ENCODE measurements around the gene GPX7. TPM values are rescaled to one million over a fixed set of nuclear protein-coding genes. Genes with fewer than 3 reads are reported as not detected.

Gene GPX7
- total RNA-seq, 1 experiment from 2014 or later, result 21.7 TPM

- POLR2A ChIA-PET, result no interaction called here
- no peak for DNase-seq
- Histone ChIP-seq H3K36me3 (ENCODE audit: control insufficient read depth, insufficient read depth, low read length) (no peaks in the 10 kb centered on the region), H3K4me1 (peaks cover 9% of the 10 kb centered on the region; the same call in 1 of the 2 replicates), H3K9me3 (no peaks in the 10 kb centered on the region), H3K27me3 (replicated peaks; ENCODE audit: control insufficient read depth, insufficient read depth, low read length) (no peaks in the 10 kb centered on the region), H3K4me3 (ENCODE audit: low read depth, low read length) (no peak overlapping the region)
- TF ChIP-seq CTCF (IDR thresholded peaks at IDR 0.05; ENCODE audit: insufficient read depth in 1 of 2, low read depth in 1 of 2, low read length in 1 of 2, severe bottlenecking in 1 of 2, unreplicated experiment in 1 of 2), result no peak
- Mint-ChIP-seq H3K4me1 (ENCODE audit: low read depth, unreplicated experiment) (no peaks in the 10 kb centered on the region), H3K27ac (ENCODE audit: unreplicated experiment) (no peak overlapping the region), H3K9me3 (ENCODE audit: unreplicated experiment) (no peaks in the 10 kb centered on the region), H3K4me3 (ENCODE audit: unreplicated experiment) (no peak overlapping the region), H3K36me3 (ENCODE audit: insufficient read depth, unreplicated experiment) (no peaks in the 10 kb centered on the region), H3K27me3 (ENCODE audit: insufficient read depth, unreplicated experiment) (no peaks in the 10 kb centered on the region)
- intact Hi-C loops (cut with micrococcal nuclease; ENCODE audit: unreplicated experiment), result no loop called here
- CTCF ChIA-PET, result no interaction called here
- BruUV-seq (replicated peaks), result no TSS peak
Observed at GRCh38 chr1:52653207-52653849, 51.2 kb downstream of the GPX7 start.

GRCh38 chr1:52654063-52654462 is 51.9 kb downstream of the GPX7 start:
- ChIA-PET POLR2A (no interaction called here), CTCF (no interaction called here)
- no peaks in the 10 kb centered on the region for H3K36me3 Mint-ChIP-seq (ENCODE audit: insufficient read depth, unreplicated experiment)
- H3K36me3 ChIP-seq (ENCODE audit: control insufficient read depth, insufficient read depth, low read length), result no peaks in the 10 kb centered on the region
- H3K4me1 ChIP-seq, result peaks cover 9% of the 10 kb centered on the region; the same call in 1 of the 2 replicates
- no peaks in the 10 kb centered on the region for H3K9me3 ChIP-seq
- no peak for TF ChIP-seq CTCF (IDR thresholded peaks at IDR 0.05; ENCODE audit: insufficient read depth in 1 of 2, low read depth in 1 of 2, low read length in 1 of 2, severe bottlenecking in 1 of 2, unreplicated experiment in 1 of 2)
- H3K4me1 Mint-ChIP-seq (ENCODE audit: low read depth, unreplicated experiment), result no peaks in the 10 kb centered on the region
- H3K27ac Mint-ChIP-seq (ENCODE audit: unreplicated experiment), result no peak overlapping the region
- no peak for DNase-seq
- no peaks in the 10 kb centered on the region for H3K27me3 Mint-ChIP-seq (ENCODE audit: insufficient read depth, unreplicated experiment)
- no peak overlapping the region for H3K4me3 ChIP-seq (ENCODE audit: low read depth, low read length)
- no peak overlapping the region for H3K4me3 Mint-ChIP-seq (ENCODE audit: unreplicated experiment)
- no peaks in the 10 kb centered on the region for H3K27me3 ChIP-seq (replicated peaks; ENCODE audit: control insufficient read depth, insufficient read depth, low read length)
- no TSS peak for BruUV-seq (replicated peaks)
- intact Hi-C loops (cut with micrococcal nuclease; ENCODE audit: unreplicated experiment), result no loop called here
- no peaks in the 10 kb centered on the region for H3K9me3 Mint-ChIP-seq (ENCODE audit: unreplicated experiment)

- H3K4me1 ChIP-seq, result peaks cover 4% of the 10 kb centered on the region; the same call in 1 of the 2 replicates
- no peak for DNase-seq
- ChIA-PET CTCF (no interaction called here), POLR2A (no interaction called here)
- no TSS peak for BruUV-seq (replicated peaks)
- TF ChIP-seq CTCF (IDR thresholded peaks at IDR 0.05; ENCODE audit: insufficient read depth in 1 of 2, low read depth in 1 of 2, low read length in 1 of 2, severe bottlenecking in 1 of 2, unreplicated experiment in 1 of 2), result no peak
- no peak overlapping the region for H3K27ac Mint-ChIP-seq (ENCODE audit: unreplicated experiment)
- H3K9me3 Mint-ChIP-seq (ENCODE audit: unreplicated experiment), result no peaks in the 10 kb centered on the region
- H3K4me3 Mint-ChIP-seq (ENCODE audit: unreplicated experiment), result no peak overlapping the region
- no peaks in the 10 kb centered on the region for H3K36me3 Mint-ChIP-seq (ENCODE audit: insufficient read depth, unreplicated experiment)
- intact Hi-C loops (cut with micrococcal nuclease; ENCODE audit: unreplicated experiment), result no loop called here
- no peaks in the 10 kb centered on the region for H3K36me3 ChIP-seq (ENCODE audit: control insufficient read depth, insufficient read depth, low read length)
- H3K4me1 Mint-ChIP-seq (ENCODE audit: low read depth, unreplicated experiment), result no peaks in the 10 kb centered on the region
- no peaks in the 10 kb centered on the region for H3K9me3 ChIP-seq
- H3K27me3 ChIP-seq (replicated peaks; ENCODE audit: control insufficient read depth, insufficient read depth, low read length), result no peaks in the 10 kb centered on the region
- H3K27me3 Mint-ChIP-seq (ENCODE audit: insufficient read depth, unreplicated experiment), result no peaks in the 10 kb centered on the region
- no peak overlapping the region for H3K4me3 ChIP-seq (ENCODE audit: low read depth, low read length)
Observed at GRCh38 chr1:52657702-52658101, 55.5 kb downstream of the GPX7 start.

Other genes starting within 250 kb of the GPX7 start
- 31.1 and 32.4 TPM in 2 replicates for gene CC2D1B, start 236.2 kb upstream of the GPX7 start, total RNA-seq (2022)
- 12.1 and 14.0 TPM in 2 replicates for gene ORC1, start 197.9 kb upstream of the GPX7 start, total RNA-seq (2022)
- gene PRPF38A, start 197.8 kb upstream of the GPX7 start, total RNA-seq (2022), result 40.4 and 43.1 TPM in 2 replicates
- 54.9 and 57.6 TPM in 2 replicates for gene TUT4, start 49.3 kb upstream of the GPX7 start, total RNA-seq (2022)
- gene SHISAL2A, start 30.8 kb downstream of the GPX7 start, total RNA-seq (2022), result 3.2 and 3.7 TPM in 2 replicates
- 38.4 and 40.2 TPM in 2 replicates for gene COA7, start 96.0 kb downstream of the GPX7 start, total RNA-seq (2022)
- gene ZYG11B, start 124.1 kb downstream of the GPX7 start, total RNA-seq (2022), result 15.8 and 17.1 TPM in 2 replicates
- 2.3 and 2.4 TPM in 2 replicates for gene ZYG11A, start 240.4 kb downstream of the GPX7 start, total RNA-seq (2022)

Data from Caco-2 (cell line).